OCI-M1 (cell line): Measurements from ENCODE around the gene MORN1.

Source experiments
- DNase-seq: peaks from one replicate; lab custom pipeline; 2025; lab: John Stamatoyannopoulos, UW

Gene MORN1

GRCh38 chr1:2386636-2387611 is 4.4 kb downstream of the MORN1 start:
- DNase-seq: no peak

GRCh38 chr1:2385606-2386280 is 5.6 kb downstream of the MORN1 start:
- no peak for DNase-seq

- DNase-seq: no peak
Observed at GRCh38 chr1:2384941-2385481, 6.3 kb downstream of the MORN1 start.

GRCh38 chr1:2384130-2384860 is 7.1 kb downstream of the MORN1 start:
- no peak for DNase-seq

- DNase-seq: no peak
Observed at GRCh38 chr1:2383576-2383975, 7.8 kb downstream of the MORN1 start.

- DNase-seq: peak; percentile 9
Observed at GRCh38 chr1:2382621-2383361, 8.6 kb downstream of the MORN1 start.

GRCh38 chr1:2381741-2382620 is 9.4 kb downstream of the MORN1 start:
- peak; percentile 76 for DNase-seq

GRCh38 chr1:2380816-2381591 is 10.3 kb downstream of the MORN1 start:
- no peak for DNase-seq

GRCh38 chr1:2379733-2380404 is 11.5 kb downstream of the MORN1 start:
- no peak for DNase-seq

- DNase-seq: no peak
Observed at GRCh38 chr1:2378956-2379732, 12.2 kb downstream of the MORN1 start.

- DNase-seq: no peak
Observed at GRCh38 chr1:2378441-2378851, 12.9 kb downstream of the MORN1 start.

- no peak for DNase-seq
Observed at GRCh38 chr1:2377751-2378440, 13.5 kb downstream of the MORN1 start.

- no peak for DNase-seq
Observed at GRCh38 chr1:2376931-2377672, 14.3 kb downstream of the MORN1 start.

- no peak for DNase-seq
Observed at GRCh38 chr1:2376261-2376741, 15.1 kb downstream of the MORN1 start.

- DNase-seq: no peak
Observed at GRCh38 chr1:2375923-2376260, 15.5 kb downstream of the MORN1 start.

GRCh38 chr1:2375246-2375922 is 16.0 kb downstream of the MORN1 start:
- DNase-seq: no peak
